Measurements from ENCODE around the gene FMO3. TPM values are rescaled to one million over a fixed set of nuclear protein-coding genes. Genes with fewer than 3 reads are reported as not detected.
A peak's percentile ranks its signal among the peaks of the same experiment; 100 is the strongest.

FMO3 gene
- total and polyA plus RNA-seq, 8 donors = 0.55 to 7.0 (median 2.1) TPM

GRCh38 chr1:171140401-171140800 lies 49.7 kb downstream of the FMO3 start:
- intact Hi-C loops (cut with DNase I; ENCODE audit: low total_unique reads) = no loop called here
- H3K27me3 ChIP-seq = no peaks in the 10 kb centered on the region
- no peaks in the 10 kb centered on the region for H3K36me3 ChIP-seq
- 41 to 65% (median 57%) methylated on average over 5 of the region's 5 CpGs for WGBS, 5 donors
- DNase-seq = no peak
- peak overlapping the region; percentile 32 to 90 (median 84) for H3K27ac ChIP-seq
- H3K4me1 ChIP-seq = peaks cover 24 to 69% (median 45%) of the 10 kb centered on the region in 4 donors
- no peaks in the 10 kb centered on the region for H3K9me3 ChIP-seq
- TF ChIP-seq, protein P1, sequence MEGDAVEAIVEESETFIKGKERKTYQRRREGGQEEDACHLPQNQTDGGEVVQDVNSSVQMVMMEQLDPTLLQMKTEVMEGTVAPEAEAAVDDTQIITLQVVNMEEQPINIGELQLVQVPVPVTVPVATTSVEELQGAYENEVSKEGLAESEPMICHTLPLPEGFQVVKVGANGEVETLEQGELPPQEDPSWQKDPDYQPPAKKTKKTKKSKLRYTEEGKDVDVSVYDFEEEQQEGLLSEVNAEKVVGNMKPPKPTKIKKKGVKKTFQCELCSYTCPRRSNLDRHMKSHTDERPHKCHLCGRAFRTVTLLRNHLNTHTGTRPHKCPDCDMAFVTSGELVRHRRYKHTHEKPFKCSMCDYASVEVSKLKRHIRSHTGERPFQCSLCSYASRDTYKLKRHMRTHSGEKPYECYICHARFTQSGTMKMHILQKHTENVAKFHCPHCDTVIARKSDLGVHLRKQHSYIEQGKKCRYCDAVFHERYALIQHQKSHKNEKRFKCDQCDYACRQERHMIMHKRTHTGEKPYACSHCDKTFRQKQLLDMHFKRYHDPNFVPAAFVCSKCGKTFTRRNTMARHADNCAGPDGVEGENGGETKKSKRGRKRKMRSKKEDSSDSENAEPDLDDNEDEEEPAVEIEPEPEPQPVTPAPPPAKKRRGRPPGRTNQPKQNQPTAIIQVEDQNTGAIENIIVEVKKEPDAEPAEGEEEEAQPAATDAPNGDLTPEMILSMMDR (IDR thresholded peaks at IDR 0.05) = no peak
- no peak for TF ChIP-seq POLR2A (IDR thresholded peaks at IDR 0.05)
- no peak for TF ChIP-seq POLR2AphosphoS5 (IDR thresholded peaks at IDR 0.05)
- no peak for TF ChIP-seq EP300 (IDR thresholded peaks at IDR 0.05)
- no peak overlapping the region for H3K4me3 ChIP-seq

DNA sequence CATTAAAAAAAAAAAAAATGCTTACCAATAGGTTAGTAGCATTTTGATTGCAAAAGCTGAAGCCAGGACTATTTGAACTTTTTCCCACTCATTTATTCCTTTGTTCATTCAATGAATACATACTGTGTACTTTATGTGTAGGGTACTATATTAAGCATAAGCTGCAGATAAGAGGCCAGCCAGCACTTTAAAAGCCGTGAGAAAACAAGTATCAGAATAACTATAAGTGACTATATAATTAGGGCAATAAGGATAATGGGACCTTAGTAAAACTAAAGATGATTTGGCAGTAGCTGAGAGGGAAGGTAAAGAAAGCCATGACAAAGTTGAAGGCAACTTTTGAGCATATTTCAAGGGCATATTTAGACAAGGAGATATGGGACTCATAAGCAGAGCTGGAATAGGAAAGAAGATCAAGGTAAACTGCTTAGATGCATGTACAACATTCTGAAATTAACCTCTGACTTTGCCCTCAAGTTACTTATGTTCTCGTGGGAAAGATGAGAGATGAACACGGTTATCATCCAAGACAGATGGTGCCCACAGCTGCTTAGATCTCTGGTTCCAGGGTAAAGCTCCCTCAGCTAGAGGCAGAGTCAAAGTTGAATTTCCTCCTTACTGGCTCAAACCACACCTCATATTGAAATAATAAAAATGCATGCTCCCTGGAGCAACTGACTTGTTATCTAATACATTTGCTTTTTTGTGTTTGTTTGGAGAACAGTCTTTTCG lies 50.4 kb downstream of the FMO3 start:
- no peak for DNase-seq
- intact Hi-C loops (cut with DNase I; ENCODE audit: low total_unique reads) = no loop called here
- Histone ChIP-seq H3K4me1 (peaks cover 24 to 69% (median 45%) of the 10 kb centered on the region in 4 donors), H3K4me3 (no peak overlapping the region), H3K27ac (peak overlapping the region; percentile 75 to 90 (median 85)), H3K9me3 (no peaks in the 10 kb centered on the region), H3K27me3 (no peaks in the 10 kb centered on the region), H3K36me3 (no peaks in the 10 kb centered on the region)
- WGBS, 5 donors = 12 to 32% (median 16%) methylated on average over 4 of the region's 4 CpGs
- TF ChIP-seq EP300 (IDR thresholded peaks at IDR 0.05) = no peak
- no peak for TF ChIP-seq POLR2AphosphoS5 (IDR thresholded peaks at IDR 0.05)
- TF ChIP-seq, protein P1 (IDR thresholded peaks at IDR 0.05) = no peak
- no peak for TF ChIP-seq POLR2A (IDR thresholded peaks at IDR 0.05)

- intact Hi-C loops (cut with DNase I; ENCODE audit: low total_unique reads) = no loop called here
- 9 to 27% (median 15%) methylated on average over 6 of the region's 6 CpGs for WGBS, 5 donors
- DNase-seq = peak in 1 of 2 donors; percentile 84
Measured at GRCh38 chr1:171141688-171142415, 51.1 kb downstream of the FMO3 start.

More at GRCh38 chr1:171141688-171142415, 51.1 kb downstream of the FMO3 start:
- peak overlapping the region; percentile 58 to 90 (median 84) for H3K27ac ChIP-seq
- no peak overlapping the region for H3K4me3 ChIP-seq
- H3K36me3 ChIP-seq = no peaks in the 10 kb centered on the region
- peaks cover 24 to 68% (median 45%) of the 10 kb centered on the region in 4 donors for H3K4me1 ChIP-seq
- H3K9me3 ChIP-seq = no peaks in the 10 kb centered on the region
- H3K27me3 ChIP-seq = no peaks in the 10 kb centered on the region
- TF ChIP-seq POLR2AphosphoS5 (IDR thresholded peaks at IDR 0.05) (peak; percentile 48 to 88 (median 53)), EP300 (IDR thresholded peaks at IDR 0.05) (peak; percentile 81), POLR2A (IDR thresholded peaks at IDR 0.05) (no peak)
- TF ChIP-seq, protein P1 (IDR thresholded peaks at IDR 0.05) = peak in 1 of 7 experiments; percentile 7
